Kidney (tissue), 14 donors: ENCODE measurements around the gene AGPAT3. TPM values are rescaled to one million over a fixed set of nuclear protein-coding genes. Genes with fewer than 3 reads are reported as not detected.

Source experiments
- DNase-seq, 5 donors: peaks; one replicate each; pipeline ENCODE4 v3.0.0-alpha.2; 2013 to 2020
- FAIRE-seq: peaks from 2 replicates; lab custom pipeline; 2012; peaks lifted over from hg19 to GRCh38; lab: Jason Lieb, UNC
- H3K27ac ChIP-seq, 2 donors: one replicate each; pipeline ENCODE4 v1.7.0; 2013; ENCODE audit warnings: low read depth in 2 of 2, low read length in 2 of 2, inconsistent platforms in 1 of 2
- H3K27me3 ChIP-seq: one replicate; pipeline ENCODE4 v1.7.1; 2013; ENCODE audit warnings: low read length, inconsistent platforms; ENCODE audit not compliant: control insufficient read depth, insufficient read depth
- H3K36me3 ChIP-seq, 3 donors: one replicate each; pipeline versions ENCODE4 v1.7.0 to v1.7.1; 2013; ENCODE audit warnings: low read length in 3 of 3, control low read depth in 1 of 3, inconsistent platforms in 1 of 3; ENCODE audit not compliant: insufficient read depth in 3 of 3, control insufficient read depth in 2 of 3
- H3K4me1 ChIP-seq, 3 donors: one replicate each; pipeline versions ENCODE4 v1.7.0 to v1.7.1; 2013; ENCODE audit warnings: low read length in 3 of 3, inconsistent platforms in 1 of 3, low read depth in 1 of 3; ENCODE audit not compliant: control insufficient read depth in 2 of 3, insufficient read depth in 2 of 3
- H3K4me3 ChIP-seq, 3 donors: one replicate each; pipeline versions ENCODE4 v1.7.0 to v1.8.1; 2013; ENCODE audit warnings: low read length in 3 of 3, control low read depth in 1 of 3, inconsistent platforms in 1 of 3
- H3K9ac ChIP-seq, 3 donors: one replicate each; pipeline versions ENCODE4 v1.7.0 to v1.7.1; 2013; ENCODE audit warnings: low read length in 3 of 3, control low read depth in 1 of 3, inconsistent platforms in 1 of 3
- H3K9me3 ChIP-seq, 3 donors: one replicate each; pipeline versions ENCODE4 v1.7.0 to v1.7.1; 2013; ENCODE audit warnings: low read length in 3 of 3, control low read depth in 1 of 3, inconsistent platforms in 1 of 3; ENCODE audit not compliant: control insufficient read depth in 2 of 3, insufficient read depth in 1 of 3
- CTCF ChIP-seq: IDR thresholded peaks from 3 replicates; pipeline ENCODE4 v1.5.1; 2012; ENCODE audit warnings: mild to moderate bottlenecking, moderate library complexity, borderline replicate concordance; ENCODE audit not compliant: insufficient read depth; ENCODE audit errors: extremely low read depth
- intact Hi-C: fragments of 100-400 bp; cut with DNase I; formaldehyde crosslinking; loops from one replicate; pipeline ENCODE4 v1.11.1; 2022
- polyA plus RNA-seq: library from polyadenylated mRNA; stranded (reverse); fragments of 350-450 nt; fragmentation: Illumina TruSeq; extraction: RNeasy Lipid Tissue Mini Kit (QIAGEN cat#74804); gene quantifications from one replicate; pipeline ENCODE4 v1.2.3, GENCODE V29; 2014; ENCODE audit warnings: low read depth, low replicate concordance; ENCODE audit not compliant: insufficient read depth
- total RNA-seq: library from RNA; stranded (reverse); fragmentation: NEBNext Ultra II Directional; extraction: Animal tissue kit (Norgen Biotek cat#: 25700); gene quantifications from one replicate; pipeline ENCODE4 v1.2.1, GENCODE V29; 2021
- donor health status: control.
- donor health status: control.
- donor health status: control.
- donor health status: control.
- donor health status: control.
- donor health status: DM: yes; HTN: yes; CAD: no.
- donor health status: Normal renal cell carcinoma (clear cell type).

AGPAT3 gene
- total and polyA plus RNA-seq, 2 donors from 2014 or later = 40.3 to 86.2 TPM

- no peak for TF ChIP-seq CTCF
- peaks cover 0 to 2% (median 0%) of the 10 kb centered on the region in 3 donors for H3K36me3 ChIP-seq
- FAIRE-seq (no peak), DNase-seq (peak in 3 of 5 donors; percentile 29 to 70 (median 50))
- H3K4me1 ChIP-seq = peaks cover 0 to 19% (median 8%) of the 10 kb centered on the region in 3 donors
- peak overlapping the region; percentile 82 to 89 for H3K27ac ChIP-seq
- H3K4me3 ChIP-seq = peak overlapping the region; percentile 51 to 71 (median 57)
- no peaks in the 10 kb centered on the region for H3K9me3 ChIP-seq
- H3K27me3 ChIP-seq = no peaks in the 10 kb centered on the region
- peak overlapping the region in 1 of 3 donors; percentile 73 for H3K9ac ChIP-seq
- intact Hi-C loops = no loop called here
Measured at GRCh38 chr21:43865540-43866259, 677 bp downstream of the AGPAT3 start.

GRCh38 chr21:43866260-43866629 lies 1.2 kb downstream of the AGPAT3 start:
- FAIRE-seq = no peak
- peak overlapping the region in 1 of 3 donors; percentile 73 for H3K9ac ChIP-seq
- no peak for TF ChIP-seq CTCF
- H3K4me1 ChIP-seq = peaks cover 0 to 19% (median 8%) of the 10 kb centered on the region in 3 donors
- peak in 4 of 5 donors; percentile 54 to 74 (median 67) for DNase-seq
- intact Hi-C loops = no loop called here
- peaks cover 0 to 2% (median 0%) of the 10 kb centered on the region in 3 donors for H3K36me3 ChIP-seq
- H3K9me3 ChIP-seq = no peaks in the 10 kb centered on the region
- peak overlapping the region; percentile 82 to 89 for H3K27ac ChIP-seq
- no peaks in the 10 kb centered on the region for H3K27me3 ChIP-seq
- peak overlapping the region; percentile 51 to 71 (median 57) for H3K4me3 ChIP-seq

GRCh38 chr21:43866659-43867331 lies 1.8 kb downstream of the AGPAT3 start:
- Histone ChIP-seq H3K9ac (peak overlapping the region in 1 of 3 donors; percentile 73), H3K4me3 (peak overlapping the region; percentile 26 to 57 (median 34))

More at GRCh38 chr21:43866659-43867331, 1.8 kb downstream of the AGPAT3 start:
- Histone ChIP-seq H3K27ac (peak overlapping the region; percentile 26 to 82), H3K4me1 (peaks cover 0 to 19% (median 8%) of the 10 kb centered on the region in 3 donors), H3K27me3 (no peaks in the 10 kb centered on the region), H3K36me3 (peaks cover 0 to 2% (median 0%) of the 10 kb centered on the region in 3 donors), H3K9me3 (no peaks in the 10 kb centered on the region)
- DNase-seq (peak in 3 of 5 donors; percentile 35 to 61 (median 43)), FAIRE-seq (no peak)
- no peak for TF ChIP-seq CTCF
- intact Hi-C loops = no loop called here
